Sigmoid colon (tissue), 4 donors: ENCODE data around the gene SIRPB2.

ENCODE experiments used
- CTCF ChIP-seq, 4 experiments: fragments of 450-650 bp in 3 of 4; fragments of 200-600 bp in 1 of 4; IDR thresholded peaks; one replicate each; pipeline ENCODE4 v1.5.1; 2016 to 2019; ENCODE audit warnings: antibody characterized with exemption in 4 of 4, mild to moderate bottlenecking in 3 of 4, moderate library complexity in 2 of 4
- POLR2AphosphoS5 ChIP-seq, 4 donors: sonication (generic); formaldehyde crosslinking; IDR thresholded peaks; one replicate each; pipeline ENCODE4 v1.6.1; 2017; ENCODE audit warnings: antibody characterized with exemption in 4 of 4

- TF ChIP-seq CTCF (IDR thresholded peaks at IDR 0.05) (no peak), POLR2AphosphoS5 (IDR thresholded peaks at IDR 0.05) (no peak)
Measured at GRCh38 chr20:1490643-1491195, 501 bp downstream of the SIRPB2 start.
